HEK293T (cell line): ENCODE measurements around the gene TTC28.

Source experiments
- CTCF ChIA-PET: fragments of 350-600 bp; formaldehyde crosslinking; extraction: SDS; loops from one replicate; lab custom pipeline; 2021; ENCODE audit warnings: antibody characterized with exemption, inconsistent platforms; lab: Yijun Ruan, JAX
- POLR2A ChIA-PET: fragments of 350-600 bp; formaldehyde crosslinking; extraction: SDS; loops from one replicate; lab custom pipeline; 2020; ENCODE audit warnings: antibody characterized with exemption, inconsistent platforms; lab: Yijun Ruan, JAX
- DNase-seq: peaks from one replicate; pipeline ENCODE4 v3.0.0; 2012; ENCODE audit warnings: mixed read lengths; ENCODE audit errors: extremely low spot score
- ARNT ChIP-seq: fragments of 450-650 bp; IDR thresholded peaks from 2 replicates; pipeline ENCODE4 v1.6.1; 2017; ENCODE audit warnings: mild to moderate bottlenecking
- BHLHE40 ChIP-seq: fragments of 450-650 bp; IDR thresholded peaks from 2 replicates; pipeline ENCODE4 v1.6.1; 2016; ENCODE audit warnings: mild to moderate bottlenecking, moderate library complexity, borderline replicate concordance
- CTBP1 ChIP-seq: fragments of 450-650 bp; IDR thresholded peaks from 2 replicates; pipeline ENCODE4 v1.6.1; 2016; ENCODE audit warnings: borderline replicate concordance
- ELF4 ChIP-seq: fragments of 450-650 bp; IDR thresholded peaks from 2 replicates; pipeline ENCODE4 v1.6.1; 2017; ENCODE audit warnings: antibody characterized with exemption
- FOXA1 ChIP-seq: fragments of 450-650 bp; IDR thresholded peaks from 2 replicates; pipeline ENCODE4 v1.6.1; 2016; ENCODE audit warnings: mild to moderate bottlenecking
- FOXK2 ChIP-seq: fragments of 450-650 bp; IDR thresholded peaks from 2 replicates; pipeline ENCODE4 v1.6.1; 2016; ENCODE audit warnings: mild to moderate bottlenecking
- FOXM1 ChIP-seq: fragments of 450-650 bp; IDR thresholded peaks from 2 replicates; pipeline ENCODE4 v1.6.1; 2017; ENCODE audit warnings: mild to moderate bottlenecking, borderline replicate concordance
- HDGF ChIP-seq: fragments of 450-650 bp; IDR thresholded peaks from 2 replicates; pipeline ENCODE4 v1.6.1; 2017; ENCODE audit warnings: antibody characterized with exemption, borderline replicate concordance
- L3MBTL2 ChIP-seq: fragments of 450-650 bp; conservative IDR thresholded peaks from 2 replicates; pipeline ENCODE4 v1.6.1; 2016; ENCODE audit warnings: mild to moderate bottlenecking
- LEF1 ChIP-seq: fragments of 450-650 bp; IDR thresholded peaks from 2 replicates; pipeline ENCODE4 v1.6.1; 2017; ENCODE audit warnings: mild to moderate bottlenecking, borderline replicate concordance
- NFRKB ChIP-seq: fragments of 450-650 bp; IDR thresholded peaks from 2 replicates; pipeline ENCODE4 v1.6.1; 2016; ENCODE audit warnings: mild to moderate bottlenecking, moderate library complexity
- SP1 ChIP-seq: fragments of 450-650 bp; IDR thresholded peaks from 2 replicates; pipeline ENCODE4 v1.6.1; 2017
- SUZ12 ChIP-seq: fragments of 450-650 bp; IDR thresholded peaks from 2 replicates; pipeline ENCODE4 v1.6.1; 2016; ENCODE audit warnings: mild to moderate bottlenecking
- TARDBP ChIP-seq: fragments of 450-650 bp; IDR thresholded peaks from 2 replicates; pipeline ENCODE4 v1.6.1; 2016
- ZNF384 ChIP-seq: fragments of 450-650 bp; IDR thresholded peaks from 2 replicates; pipeline ENCODE4 v1.6.1; 2016
- TF ChIP-seq, protein P1 (sequence below): fragments of 450-650 bp; IDR thresholded peaks from 2 replicates; pipeline ENCODE4 v1.6.1; 2016

The TTC28 gene

GRCh38 chr22:27948569-27948968 lies 731.1 kb downstream of the TTC28 start:
- TF ChIP-seq FOXM1 = no peak
- no peak for TF ChIP-seq ARNT
- no peak for TF ChIP-seq HDGF
- TF ChIP-seq ELF4 = no peak
- no peak for TF ChIP-seq TARDBP
- no peak for TF ChIP-seq CTBP1
- no peak for DNase-seq
- ChIA-PET CTCF (no interaction called here), POLR2A (no interaction called here)

GRCh38 chr22:27947448-27947847 lies 732.2 kb downstream of the TTC28 start:
- ChIA-PET POLR2A (no interaction called here), CTCF (no interaction called here)
- no peak for DNase-seq
- TF ChIP-seq ZNF384 (no peak), TARDBP (no peak), BHLHE40 (no peak), FOXK2 (no peak), ELF4 (no peak), ARNT (no peak), SP1 (no peak), LEF1 (no peak), FOXM1 (no peak), HDGF (no peak)
- TF ChIP-seq, protein P1, sequence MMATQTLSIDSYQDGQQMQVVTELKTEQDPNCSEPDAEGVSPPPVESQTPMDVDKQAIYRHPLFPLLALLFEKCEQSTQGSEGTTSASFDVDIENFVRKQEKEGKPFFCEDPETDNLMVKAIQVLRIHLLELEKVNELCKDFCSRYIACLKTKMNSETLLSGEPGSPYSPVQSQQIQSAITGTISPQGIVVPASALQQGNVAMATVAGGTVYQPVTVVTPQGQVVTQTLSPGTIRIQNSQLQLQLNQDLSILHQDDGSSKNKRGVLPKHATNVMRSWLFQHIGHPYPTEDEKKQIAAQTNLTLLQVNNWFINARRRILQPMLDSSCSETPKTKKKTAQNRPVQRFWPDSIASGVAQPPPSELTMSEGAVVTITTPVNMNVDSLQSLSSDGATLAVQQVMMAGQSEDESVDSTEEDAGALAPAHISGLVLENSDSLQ = no peak

DNA sequence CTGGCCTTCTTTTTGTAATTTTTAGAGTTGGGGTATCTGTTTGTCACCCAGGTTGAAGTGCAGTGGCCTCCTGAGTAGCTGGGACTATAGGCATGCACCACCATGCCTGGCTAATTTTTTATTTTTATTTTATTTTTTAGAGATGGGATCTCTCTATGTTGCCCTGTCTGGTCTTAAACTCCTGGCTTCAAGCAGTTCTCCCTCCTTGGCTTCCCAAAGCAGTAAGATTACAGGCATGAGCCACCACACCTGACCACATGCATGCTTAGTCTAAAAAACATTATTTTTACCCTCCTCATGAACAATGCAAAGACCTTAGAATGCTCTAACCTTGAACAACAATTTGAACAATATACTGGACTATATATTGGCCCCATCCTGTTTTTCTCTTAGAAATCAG lies 738.5 kb downstream of the TTC28 start:
- no peak for DNase-seq
- ChIA-PET POLR2A (no interaction called here), CTCF (no interaction called here)
- no peak for TF ChIP-seq ZNF384
- no peak for TF ChIP-seq NFRKB

- POLR2A ChIA-PET = interaction anchor here (6.2 kb wide), 1 partner anchor 17 kb away, joined by 38 read pairs; the partner anchor contains the start of gene PITPNB
- CTCF ChIA-PET = no interaction called here
- TF ChIP-seq SUZ12 (no peak), LEF1 (no peak), ELF4 (no peak), ARNT (no peak), CTBP1 (no peak), ZNF384 (no peak), FOXK2 (no peak), SP1 (no peak), BHLHE40 (no peak), L3MBTL2 (no peak), HDGF (no peak), FOXM1 (no peak), FOXA1 (no peak), NFRKB (no peak)
- TF ChIP-seq, protein P1 = no peak
- no peak for DNase-seq
Observed at GRCh38 chr22:27937453-27937852, 742.2 kb downstream of the TTC28 start.

- DNase-seq = no peak
- ChIA-PET POLR2A (interaction anchor here (1.6 to 6.2 kb wide), 2 partner anchors 16 to 67 kb away, joined by 4 to 38 read pairs; partner anchors contain the start of gene PITPNB), CTCF (interaction anchor here (0.8 kb wide), 1 partner anchor 9 kb away, joined by 3 read pairs; no protein-coding TSS in a partner anchor)
- no peak; the same call in 1 of the 2 replicates for TF ChIP-seq NFRKB
- TF ChIP-seq, protein P1 = peak; percentile 82
Observed at GRCh38 chr22:27935897-27936296, 743.7 kb downstream of the TTC28 start.

DNA sequence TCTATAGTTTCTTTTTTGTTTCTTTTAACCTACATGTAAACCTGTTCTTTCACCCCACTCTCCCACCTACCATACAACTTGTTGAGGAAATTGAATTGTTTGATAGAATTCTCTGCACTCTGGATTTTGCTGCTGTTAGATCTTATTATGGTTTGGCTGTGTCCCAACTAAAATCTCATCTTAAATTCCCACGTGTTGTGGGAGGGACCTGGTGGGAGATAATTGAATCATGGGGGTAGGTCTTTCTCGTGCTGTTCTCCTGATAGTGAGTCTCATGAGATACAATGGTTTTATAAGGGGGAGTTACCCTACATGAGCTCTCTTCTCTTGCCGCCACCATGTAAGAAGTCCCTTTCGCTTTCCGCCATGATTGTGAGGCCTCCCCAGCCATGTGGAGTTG lies 745.6 kb downstream of the TTC28 start:
- DNase-seq = no peak
- POLR2A ChIA-PET = interaction anchor here (6.2 kb wide), 1 partner anchor 14 kb away, joined by 38 read pairs; the partner anchor contains the start of gene PITPNB
- TF ChIP-seq L3MBTL2 = no peak
- no peak for TF ChIP-seq SUZ12
- TF ChIP-seq ZNF384 = no peak
- TF ChIP-seq ARNT = no peak
- no peak for TF ChIP-seq FOXM1
- TF ChIP-seq NFRKB = no peak
- TF ChIP-seq, protein P1 = no peak
- TF ChIP-seq LEF1 = no peak
- no peak for TF ChIP-seq HDGF
- no peak for TF ChIP-seq ELF4
- CTCF ChIA-PET = no interaction called here
